Panc1 (cell line): ENCODE data around the gene ASAP2. TPM values are rescaled to one million over a fixed set of nuclear protein-coding genes. Genes with fewer than 3 reads are reported as not detected.

Source experiments
- ATAC-seq: fragments of 200-7000 bp; cut with Tn5 transposase; 2 replicates; pipeline ENCODE4 v1.9.1; 2020; ENCODE audit warnings: mild to moderate bottlenecking, moderate library complexity
- BruUV-seq: library from RNA; stranded (reverse); fragments of 400-500 nt; replicated peaks from 2 replicates; lab custom pipeline; 2021; lab: Mats Ljungman, UMichigan
- CTCF ChIA-PET: fragments of 300-600 bp; sonication (Branson Sonifier 250); formaldehyde crosslinking; loops from one replicate; lab custom pipeline; 2022; ENCODE audit warnings: antibody characterized with exemption; lab: Charles Lee
- POLR2A ChIA-PET: fragments of 300-600 bp; sonication (Branson Sonifier 250); formaldehyde crosslinking; loops from one replicate; lab custom pipeline; 2022; ENCODE audit warnings: antibody characterized with exemption; lab: Charles Lee
- DNase-seq: peaks from one replicate; pipeline ENCODE4 v3.0.0-alpha.2; 2010; ENCODE audit warnings: low read depth, low spot score
- H3K27ac ChIP-seq: 2 replicates; pipeline ENCODE4 v1.5.1; 2011; ENCODE audit warnings: mild to moderate bottlenecking, low read length, inconsistent platforms
- H3K27me3 ChIP-seq: fragments of 200-500 bp; sonication (Bioruptor generic); 2 replicates; pipeline ENCODE4 v1.6.0; 2014; ENCODE audit warnings: low read length, inconsistent platforms; ENCODE audit not compliant: control insufficient read depth, insufficient read depth
- H3K36me3 ChIP-seq: fragments of 200-500 bp; sonication (Bioruptor generic); 2 replicates; pipeline ENCODE4 v1.5.1; 2014; ENCODE audit warnings: inconsistent platforms, mild to moderate bottlenecking, low read length, moderate library complexity; ENCODE audit not compliant: control insufficient read depth, insufficient read depth
- H3K4me1 ChIP-seq: 2 replicates; pipeline ENCODE4 v1.5.1; 2011; ENCODE audit warnings: inconsistent platforms, mild to moderate bottlenecking, low read length, moderate library complexity; ENCODE audit not compliant: control insufficient read depth, insufficient read depth
- H3K4me3 ChIP-seq, 2 experiments: 2 replicates each; pipeline ENCODE4 v1.5.1; 2011 to 2012; ENCODE audit warnings: low read depth in 2 of 2, low read length in 2 of 2, mild to moderate bottlenecking in 2 of 2, inconsistent platforms in 1 of 2, moderate library complexity in 1 of 2
- H3K9me3 ChIP-seq: fragments of 200-500 bp; sonication (Bioruptor generic); 2 replicates; pipeline ENCODE4 v1.5.1; 2014; ENCODE audit warnings: low read depth, mild to moderate bottlenecking, inconsistent platforms, low read length, moderate library complexity; ENCODE audit not compliant: control insufficient read depth, insufficient read depth
- POLR2AphosphoS5 ChIP-seq: IDR thresholded peaks from 2 replicates; pipeline ENCODE4 v1.6.1; 2012; ENCODE audit warnings: mild to moderate bottlenecking, low read depth, low read length, moderate library complexity
- REST ChIP-seq, 2 experiments: IDR thresholded peaks; 2 replicates each; pipeline ENCODE4 v1.6.1; 2011 to 2012; ENCODE audit warnings: low read depth in 2 of 2, control low read depth in 1 of 2, low read length in 1 of 2, mild to moderate bottlenecking in 1 of 2, moderate library complexity in 1 of 2; ENCODE audit not compliant: insufficient read depth in 1 of 2
- SIN3A ChIP-seq: IDR thresholded peaks from 2 replicates; pipeline ENCODE4 v1.6.1; 2012; ENCODE audit warnings: low read depth, mild to moderate bottlenecking, low read length, moderate library complexity, borderline replicate concordance; ENCODE audit not compliant: insufficient read depth
- TCF7L2 ChIP-seq: IDR thresholded peaks from 2 replicates; pipeline ENCODE4 v1.6.1; 2011; ENCODE audit warnings: mild to moderate bottlenecking, low read depth, low read length, inconsistent platforms
- in situ Hi-C: cut with HindIII; loops from 2 replicates; pipeline ENCODE4 v1.10.0; 2016; ENCODE audit warnings: low sequenced_read_pairs, low pct_unique_long_range_greater_than_20kb
- intact Hi-C: fragments of 100-400 bp; cut with micrococcal nuclease; formaldehyde crosslinking; loops from one replicate; pipeline ENCODE4 v1.10.0; 2022; ENCODE audit not compliant: unreplicated experiment
- total RNA-seq: library from RNA; stranded (reverse); gene quantifications from one replicate; pipeline ENCODE4 v1.2.1, GENCODE V29; 2021; ENCODE audit not compliant: unreplicated experiment
- TF ChIP-seq, protein P1 (sequence below): fragments of 450-650 bp; IDR thresholded peaks from 2 replicates; pipeline ENCODE4 v1.5.1; 2017; ENCODE audit warnings: mild to moderate bottlenecking

ASAP2 gene
- total RNA-seq, 1 experiment from 2014 or later, result 107 TPM

GRCh38 chr2:9391961-9392720, 185.5 kb downstream of the ASAP2 start:
- ChIA-PET POLR2A (no interaction called here), CTCF (no interaction called here)
- Histone ChIP-seq H3K27me3 (no peaks in the 10 kb centered on the region), H3K36me3 (peaks cover 16% of the 10 kb centered on the region), H3K4me3 (no peak overlapping the region), H3K27ac (peak overlapping the region; percentile 32; the same call in 1 of the 2 replicates), H3K4me1 (no peaks in the 10 kb centered on the region; the same call in 1 of the 2 replicates), H3K9me3 (no peaks in the 10 kb centered on the region)
- DNase-seq (no peak), ATAC-seq (no peak)
- intact Hi-C loops, result no loop called here
- in situ Hi-C loops, result no loop called here
- no TSS peak for BruUV-seq
- TF ChIP-seq TCF7L2, result no peak
- TF ChIP-seq SIN3A, result no peak
- no peak for TF ChIP-seq REST (IDR thresholded peaks at IDR 0.05; ENCODE audit: insufficient read depth in 1 of 2, low read depth in 2 of 2, low read length in 1 of 2)
- no peak for TF ChIP-seq POLR2AphosphoS5
- TF ChIP-seq, protein P1, sequence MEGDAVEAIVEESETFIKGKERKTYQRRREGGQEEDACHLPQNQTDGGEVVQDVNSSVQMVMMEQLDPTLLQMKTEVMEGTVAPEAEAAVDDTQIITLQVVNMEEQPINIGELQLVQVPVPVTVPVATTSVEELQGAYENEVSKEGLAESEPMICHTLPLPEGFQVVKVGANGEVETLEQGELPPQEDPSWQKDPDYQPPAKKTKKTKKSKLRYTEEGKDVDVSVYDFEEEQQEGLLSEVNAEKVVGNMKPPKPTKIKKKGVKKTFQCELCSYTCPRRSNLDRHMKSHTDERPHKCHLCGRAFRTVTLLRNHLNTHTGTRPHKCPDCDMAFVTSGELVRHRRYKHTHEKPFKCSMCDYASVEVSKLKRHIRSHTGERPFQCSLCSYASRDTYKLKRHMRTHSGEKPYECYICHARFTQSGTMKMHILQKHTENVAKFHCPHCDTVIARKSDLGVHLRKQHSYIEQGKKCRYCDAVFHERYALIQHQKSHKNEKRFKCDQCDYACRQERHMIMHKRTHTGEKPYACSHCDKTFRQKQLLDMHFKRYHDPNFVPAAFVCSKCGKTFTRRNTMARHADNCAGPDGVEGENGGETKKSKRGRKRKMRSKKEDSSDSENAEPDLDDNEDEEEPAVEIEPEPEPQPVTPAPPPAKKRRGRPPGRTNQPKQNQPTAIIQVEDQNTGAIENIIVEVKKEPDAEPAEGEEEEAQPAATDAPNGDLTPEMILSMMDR, result no peak

DNA sequence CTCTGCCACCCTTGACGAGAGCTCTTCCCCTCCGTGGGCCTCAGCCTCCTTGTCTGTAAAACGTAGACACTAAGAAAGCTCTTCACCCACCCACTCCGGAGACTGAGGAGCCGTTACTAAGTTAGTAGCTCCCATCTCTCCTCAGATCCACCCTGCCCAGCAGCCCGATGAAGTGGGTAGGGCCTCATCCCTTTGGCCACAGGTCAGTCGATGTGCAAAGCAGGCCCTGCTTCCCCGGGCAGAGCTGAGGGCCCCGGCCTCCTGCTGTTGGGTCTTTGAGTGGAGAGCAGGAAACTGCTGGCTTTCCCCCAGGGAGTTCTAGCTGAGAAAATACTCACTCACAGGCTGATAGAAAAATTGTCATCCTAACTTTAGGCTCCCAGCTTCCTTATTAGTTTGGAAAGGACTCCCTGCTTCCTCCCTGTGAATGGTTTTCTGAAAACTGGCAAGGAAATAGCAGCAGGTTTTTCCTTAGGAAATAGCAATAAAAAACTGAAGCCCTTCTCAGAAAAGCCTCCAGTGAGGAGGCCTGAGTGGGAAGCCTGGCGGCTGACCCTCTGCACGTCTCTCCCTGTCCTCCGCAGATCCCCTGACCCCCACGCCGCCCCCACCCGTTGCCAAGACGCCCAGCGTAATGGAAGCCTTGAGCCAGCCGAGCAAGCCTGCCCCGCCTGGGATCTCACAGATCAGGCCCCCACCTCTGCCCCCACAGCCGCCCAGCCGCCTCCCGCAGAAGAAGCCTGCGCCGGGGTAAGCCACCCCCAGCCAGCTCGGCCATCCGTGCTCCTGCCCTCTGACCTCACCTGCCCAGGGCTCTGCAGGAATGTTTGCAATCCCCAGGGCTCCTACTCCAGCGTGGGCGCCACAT, 186.5 kb downstream of the ASAP2 start:
- ChIA-PET CTCF (no interaction called here), POLR2A (no interaction called here)
- ATAC-seq (no peak), DNase-seq (no peak)
- no peaks in the 10 kb centered on the region for H3K9me3 ChIP-seq
- H3K4me3 ChIP-seq, result no peak overlapping the region
- intact Hi-C loops (no loop called here), in situ Hi-C loops (no loop called here)
- no peaks in the 10 kb centered on the region; the same call in 1 of the 2 replicates for H3K4me1 ChIP-seq
- no TSS peak for BruUV-seq
- peaks cover 14% of the 10 kb centered on the region for H3K36me3 ChIP-seq
- no peaks in the 10 kb centered on the region for H3K27me3 ChIP-seq
- peak overlapping the region; percentile 32; the same call in 1 of the 2 replicates for H3K27ac ChIP-seq
- TF ChIP-seq TCF7L2 (no peak), REST (IDR thresholded peaks at IDR 0.05; ENCODE audit: insufficient read depth in 1 of 2, low read depth in 2 of 2, low read length in 1 of 2) (no peak), SIN3A (no peak), POLR2AphosphoS5 (no peak)
- TF ChIP-seq, protein P1, result no peak
